K562 (cell line): ENCODE measurements around the gene RPS15A.

ENCODE experiments used
- CTCF ChIP-seq, 3 experiments: IDR thresholded peaks in 2 of 3; conservative IDR thresholded peaks in 1 of 3; 2 replicates each; pipeline ENCODE4 v1.5.1; 2011 to 2012; ENCODE audit warnings: low read length in 3 of 3, mild to moderate bottlenecking in 3 of 3, control low read depth in 2 of 3, improper control_type of control experiment in 1 of 3, inconsistent platforms in 1 of 3, low read depth in 1 of 3, mixed read lengths in 1 of 3, moderate library complexity in 1 of 3; ENCODE audit not compliant: insufficient read depth in 2 of 3
- NKRF ChIP-seq: fragments of 450-650 bp; IDR thresholded peaks from 2 replicates; pipeline ENCODE4 v1.6.1; 2016; ENCODE audit warnings: borderline replicate concordance
- NR2C1 ChIP-seq, 2 experiments: fragments of 450-650 bp; IDR thresholded peaks; 2 replicates each; pipeline ENCODE4 v1.6.1; 2017; ENCODE audit warnings: mild to moderate bottlenecking in 2 of 2, antibody characterized with exemption in 1 of 2, inconsistent platforms in 1 of 2, missing compliant biosample characterization in 1 of 2, missing genetic modification characterization in 1 of 2
- ZNF668 ChIP-seq: fragments of 250-450 bp; sonication (Bioruptor Pico); IDR thresholded peaks from 2 replicates; pipeline ENCODE4 v1.8.0; 2022; ENCODE audit warnings: mild to moderate bottlenecking, inconsistent platforms

- no peak for TF ChIP-seq NKRF
- no peak for TF ChIP-seq CTCF (IDR thresholded peaks at IDR 0.05 in 2 of 3, conservative IDR thresholded peaks at IDR 0.05 in 1 of 3; ENCODE audit: insufficient read depth in 2 of 3, low read depth in 1 of 3, low read length in 3 of 3)
- TF ChIP-seq ZNF668 (CRISPR knock-in tag), result no peak
- no peak for TF ChIP-seq NR2C1 (IDR thresholded peaks at IDR 0.05)
- no peak for TF ChIP-seq NR2C1 (tag; IDR thresholded peaks at IDR 0.05)
Observed at GRCh38 chr16:18800293-18800692, 10.2 kb upstream of the RPS15A start.
